Neural progenitor cell (in vitro differentiated cells): ENCODE measurements around the gene EPB42. TPM values are rescaled to one million over a fixed set of nuclear protein-coding genes. Genes with fewer than 3 reads are reported as not detected.

Experiments
- DNase-seq: peaks from one replicate; pipeline ENCODE4 v3.0.0-alpha.2; 2016; ENCODE audit warnings: low spot score
- H2AFZ ChIP-seq: fragments of 200-600 bp; sonication (generic); replicated peaks from 2 replicates; pipeline ENCODE4 v1.6.1; 2016; ENCODE audit warnings: antibody characterized with exemption
- H3F3A ChIP-seq: fragments of 200-600 bp; sonication (generic); 2 replicates; pipeline ENCODE4 v1.6.1; 2016; ENCODE audit warnings: antibody characterized with exemption, low read depth
- H3K27ac ChIP-seq: fragments of 200-600 bp; sonication (generic); 2 replicates; pipeline ENCODE4 v1.5.1; 2016; ENCODE audit warnings: mild to moderate bottlenecking
- H3K27me3 ChIP-seq: fragments of 200-600 bp; sonication (generic); 2 replicates; pipeline ENCODE4 v1.6.1; 2016; ENCODE audit warnings: mild to moderate bottlenecking, moderate library complexity
- H3K36me3 ChIP-seq: fragments of 200-600 bp; sonication (generic); 2 replicates; pipeline ENCODE4 v1.5.1; 2016
- H3K4me1 ChIP-seq: fragments of 200-600 bp; sonication (generic); 2 replicates; pipeline ENCODE4 v1.6.1; 2016; ENCODE audit warnings: mixed run types
- H3K4me2 ChIP-seq: fragments of 200-600 bp; sonication (generic); 2 replicates; pipeline ENCODE4 v1.6.1; 2016
- H3K4me3 ChIP-seq: fragments of 200-600 bp; sonication (generic); 2 replicates; pipeline ENCODE4 v1.5.1; 2016
- H3K79me2 ChIP-seq: fragments of 200-600 bp; sonication (generic); 2 replicates; pipeline ENCODE4 v1.6.1; 2016; ENCODE audit warnings: low read depth
- H3K9ac ChIP-seq: fragments of 200-600 bp; sonication (generic); 2 replicates; pipeline ENCODE4 v1.6.1; 2016
- H3K9me3 ChIP-seq: fragments of 200-600 bp; sonication (generic); 2 replicates; pipeline ENCODE4 v1.5.1; 2016; ENCODE audit warnings: low read depth
- H4K20me1 ChIP-seq: fragments of 200-600 bp; sonication (generic); 2 replicates; pipeline ENCODE4 v1.6.1; 2016; ENCODE audit warnings: low read depth
- H3K27ac Mint-ChIP-seq: 3 replicates; pipeline ENCODE4 v1.8.0; 2021; ENCODE audit warnings: mixed read lengths
- H3K27me3 Mint-ChIP-seq: 2 replicates; pipeline ENCODE4 v1.8.0; 2022; ENCODE audit warnings: low read depth, mild to moderate bottlenecking, inconsistent platforms, moderate library complexity, mixed read lengths; ENCODE audit not compliant: insufficient read depth
- H3K36me3 Mint-ChIP-seq: 3 replicates; pipeline ENCODE4 v1.8.0; 2021; ENCODE audit warnings: mixed read lengths
- H3K4me1 Mint-ChIP-seq: 3 replicates; pipeline ENCODE4 v1.8.0; 2021; ENCODE audit warnings: mixed read lengths
- H3K4me3 Mint-ChIP-seq: 3 replicates; pipeline ENCODE4 v1.8.0; 2021; ENCODE audit warnings: mild to moderate bottlenecking, moderate library complexity, mixed read lengths
- H3K9me3 Mint-ChIP-seq: 3 replicates; pipeline ENCODE4 v1.8.0; 2020; ENCODE audit warnings: mixed read lengths
- EZH2 ChIP-seq: fragments of 200-600 bp; sonication (generic); IDR thresholded peaks from 2 replicates; pipeline ENCODE4 v1.6.1; 2017; ENCODE audit warnings: antibody characterized with exemption, mild to moderate bottlenecking, moderate library complexity
- EZH2phosphoT487 ChIP-seq: fragments of 200-600 bp; sonication (generic); IDR thresholded peaks from 2 replicates; pipeline ENCODE4 v1.6.1; 2017; ENCODE audit warnings: antibody characterized with exemption
- total RNA-seq: library from RNA; depleted of rRNA; stranded (reverse); fragments of >200 nt; gene quantifications from 2 replicates; pipeline ENCODE4 v1.2.3, GENCODE V29; 2015; ENCODE audit warnings: low replicate concordance
- TF ChIP-seq, protein P1 (sequence below): fragments of 200-600 bp; sonication (generic); IDR thresholded peaks from 2 replicates; pipeline ENCODE4 v1.5.1; 2017; ENCODE audit warnings: antibody characterized with exemption, mild to moderate bottlenecking

EPB42 gene
- total RNA-seq, 1 donor from 2014 or later, result not detected

GRCh38 chr15:43211224-43211735, 9.5 kb downstream of the EPB42 start:
- TF ChIP-seq, protein P1, sequence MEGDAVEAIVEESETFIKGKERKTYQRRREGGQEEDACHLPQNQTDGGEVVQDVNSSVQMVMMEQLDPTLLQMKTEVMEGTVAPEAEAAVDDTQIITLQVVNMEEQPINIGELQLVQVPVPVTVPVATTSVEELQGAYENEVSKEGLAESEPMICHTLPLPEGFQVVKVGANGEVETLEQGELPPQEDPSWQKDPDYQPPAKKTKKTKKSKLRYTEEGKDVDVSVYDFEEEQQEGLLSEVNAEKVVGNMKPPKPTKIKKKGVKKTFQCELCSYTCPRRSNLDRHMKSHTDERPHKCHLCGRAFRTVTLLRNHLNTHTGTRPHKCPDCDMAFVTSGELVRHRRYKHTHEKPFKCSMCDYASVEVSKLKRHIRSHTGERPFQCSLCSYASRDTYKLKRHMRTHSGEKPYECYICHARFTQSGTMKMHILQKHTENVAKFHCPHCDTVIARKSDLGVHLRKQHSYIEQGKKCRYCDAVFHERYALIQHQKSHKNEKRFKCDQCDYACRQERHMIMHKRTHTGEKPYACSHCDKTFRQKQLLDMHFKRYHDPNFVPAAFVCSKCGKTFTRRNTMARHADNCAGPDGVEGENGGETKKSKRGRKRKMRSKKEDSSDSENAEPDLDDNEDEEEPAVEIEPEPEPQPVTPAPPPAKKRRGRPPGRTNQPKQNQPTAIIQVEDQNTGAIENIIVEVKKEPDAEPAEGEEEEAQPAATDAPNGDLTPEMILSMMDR, result no peak
- TF ChIP-seq EZH2 (no peak), EZH2phosphoT487 (no peak)
- Mint-ChIP-seq H3K4me1 (peaks cover 2% of the 10 kb centered on the region), H3K27ac (no peak overlapping the region), H3K4me3 (no peak overlapping the region), H3K27me3 (peaks cover 2% of the 10 kb centered on the region), H3K9me3 (no peaks in the 10 kb centered on the region), H3K36me3 (no peaks in the 10 kb centered on the region)
- H3K9ac ChIP-seq, result no peak overlapping the region
- H3K27ac ChIP-seq, result no peak overlapping the region
- no peak overlapping the region for H3K4me2 ChIP-seq
- no peaks in the 10 kb centered on the region for H3F3A ChIP-seq
- no peak for DNase-seq
- H3K4me3 ChIP-seq, result no peak overlapping the region
- no peaks in the 10 kb centered on the region for H3K4me1 ChIP-seq
- no peaks in the 10 kb centered on the region for H3K27me3 ChIP-seq
- no peaks in the 10 kb centered on the region for H3K9me3 ChIP-seq
- no peaks in the 10 kb centered on the region for H3K79me2 ChIP-seq
- no peaks in the 10 kb centered on the region for H4K20me1 ChIP-seq
- no peaks in the 10 kb centered on the region for H3K36me3 ChIP-seq
- no peak overlapping the region for H2AFZ ChIP-seq

DNA sequence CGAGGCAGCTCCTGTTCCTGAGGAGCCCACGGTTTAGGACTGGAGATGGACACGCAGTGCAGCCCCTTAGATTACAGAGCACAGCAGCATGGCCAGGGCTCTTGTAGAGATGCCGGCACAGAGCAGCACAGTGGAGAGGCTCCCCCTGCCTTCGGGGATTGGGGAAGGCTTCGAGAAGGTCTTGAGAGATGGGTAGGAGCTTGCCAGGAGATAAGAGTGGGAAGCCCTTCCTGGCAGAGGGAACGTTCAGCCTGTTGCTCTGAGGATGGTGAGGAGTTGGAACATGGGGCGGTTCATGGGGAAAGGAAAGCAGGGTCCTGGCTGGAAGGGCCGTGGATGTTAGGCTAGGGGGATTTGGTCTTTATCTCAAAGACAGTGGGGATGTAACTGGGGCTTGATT, 10.0 kb downstream of the EPB42 start:
- Histone ChIP-seq H3K9me3 (no peaks in the 10 kb centered on the region), H3K36me3 (no peaks in the 10 kb centered on the region), H2AFZ (no peak overlapping the region), H4K20me1 (no peaks in the 10 kb centered on the region), H3K79me2 (no peaks in the 10 kb centered on the region), H3K4me3 (no peak overlapping the region), H3K4me1 (no peaks in the 10 kb centered on the region), H3K27ac (no peak overlapping the region), H3F3A (no peaks in the 10 kb centered on the region), H3K4me2 (no peak overlapping the region), H3K27me3 (no peaks in the 10 kb centered on the region), H3K9ac (no peak overlapping the region)
- Mint-ChIP-seq H3K4me1 (peaks cover 2% of the 10 kb centered on the region), H3K4me3 (no peak overlapping the region), H3K9me3 (no peaks in the 10 kb centered on the region), H3K27me3 (peaks cover 2% of the 10 kb centered on the region), H3K36me3 (no peaks in the 10 kb centered on the region), H3K27ac (no peak overlapping the region)
- TF ChIP-seq EZH2 (no peak), EZH2phosphoT487 (no peak)
- TF ChIP-seq, protein P1, result no peak
- DNase-seq, result no peak

DNA sequence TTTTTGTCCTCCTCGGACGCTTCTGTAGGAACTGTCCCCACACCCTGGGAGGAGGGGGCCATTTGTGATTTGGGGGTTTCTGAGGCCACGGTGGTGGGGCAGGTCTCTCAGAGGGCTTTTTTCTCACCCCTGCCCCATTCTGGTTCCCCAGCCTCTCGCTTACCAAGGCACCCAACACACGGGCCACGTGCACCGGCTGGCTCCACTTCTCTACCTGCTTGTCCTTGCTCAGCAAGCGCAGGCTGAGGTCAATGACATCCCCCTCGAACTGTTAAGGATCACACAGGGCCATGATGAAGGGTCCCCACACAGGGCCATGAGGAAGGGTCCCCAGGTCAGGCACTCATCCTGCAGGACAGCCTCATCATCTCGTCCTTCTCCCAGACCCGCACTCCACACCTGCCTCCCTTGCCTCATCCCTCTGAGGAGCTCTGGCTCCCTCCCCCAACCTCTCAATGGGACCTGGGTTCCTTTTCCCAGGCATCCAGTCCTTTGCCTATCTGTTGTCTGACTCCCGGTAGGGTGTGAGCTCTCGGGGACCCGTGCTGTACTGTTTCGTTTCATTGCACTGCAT, 10.6 kb downstream of the EPB42 start:
- no peaks in the 10 kb centered on the region for H3K4me1 ChIP-seq

More for the DNA sequence above, 10.6 kb downstream of the EPB42 start:
- TF ChIP-seq, protein P1, result no peak
- TF ChIP-seq EZH2phosphoT487 (no peak), EZH2 (no peak)
- Histone ChIP-seq H3K9me3 (no peaks in the 10 kb centered on the region), H2AFZ (no peak overlapping the region), H3K9ac (no peak overlapping the region), H3K36me3 (no peaks in the 10 kb centered on the region), H3K4me2 (no peak overlapping the region), H3K79me2 (no peaks in the 10 kb centered on the region), H3K4me3 (no peak overlapping the region), H3F3A (no peaks in the 10 kb centered on the region), H3K27me3 (no peaks in the 10 kb centered on the region), H4K20me1 (no peaks in the 10 kb centered on the region), H3K27ac (no peak overlapping the region)
- H3K9me3 Mint-ChIP-seq, result no peaks in the 10 kb centered on the region
- H3K36me3 Mint-ChIP-seq, result no peaks in the 10 kb centered on the region
- no peak overlapping the region for H3K4me3 Mint-ChIP-seq
- peaks cover 2% of the 10 kb centered on the region for H3K27me3 Mint-ChIP-seq
- peaks cover 2% of the 10 kb centered on the region for H3K4me1 Mint-ChIP-seq
- DNase-seq, result no peak
- H3K27ac Mint-ChIP-seq, result no peak overlapping the region
